Activated naive CD4-positive, alpha-beta T cell treated with anti-CD3 and anti-CD28 coated beads for 36 hours (primary cell): Measurements from ENCODE around the gene LSM3. TPM values are rescaled to one million over a fixed set of nuclear protein-coding genes. Genes with fewer than 3 reads are reported as not detected.

Experiments
- CTCF ChIA-PET: fragments of 350-600 bp; sonication (Branson Sonifier 250); formaldehyde crosslinking; loops from one replicate; lab custom pipeline; 2021; ENCODE audit warnings: antibody characterized with exemption; lab: Charles Lee
- DNase-seq: peaks from one replicate; pipeline ENCODE4 v3.0.0-alpha.2; 2020
- H3K27ac Mint-ChIP-seq: one replicate; pipeline ENCODE4 v1.8.0; 2021; ENCODE audit warnings: mild to moderate bottlenecking, mixed read lengths
- H3K27me3 Mint-ChIP-seq: one replicate; pipeline ENCODE4 v1.8.0; 2021; ENCODE audit warnings: low read depth, mixed read lengths
- H3K36me3 Mint-ChIP-seq: one replicate; pipeline ENCODE4 v1.8.0; 2021; ENCODE audit warnings: low read depth, mixed read lengths
- H3K4me1 Mint-ChIP-seq: one replicate; pipeline ENCODE4 v1.8.0; 2021; ENCODE audit warnings: low read depth, mixed read lengths
- H3K4me3 Mint-ChIP-seq: one replicate; pipeline ENCODE4 v1.8.0; 2021; ENCODE audit warnings: mild to moderate bottlenecking, moderate library complexity, mixed read lengths
- H3K9me3 Mint-ChIP-seq: one replicate; pipeline ENCODE4 v1.8.0; 2021; ENCODE audit warnings: mixed read lengths
- intact Hi-C: fragments of 100-400 bp; cut with micrococcal nuclease; formaldehyde crosslinking; loops from one replicate; pipeline ENCODE4 v1.15.1; 2023
- total RNA-seq, 2 experiments: library from RNA; stranded (reverse); gene quantifications; one replicate each; pipeline ENCODE4 v1.2.3, GENCODE V29; 2021

LSM3 gene
- total RNA-seq, 2 experiments from 2014 or later = 26.1 to 26.2 TPM

DNA sequence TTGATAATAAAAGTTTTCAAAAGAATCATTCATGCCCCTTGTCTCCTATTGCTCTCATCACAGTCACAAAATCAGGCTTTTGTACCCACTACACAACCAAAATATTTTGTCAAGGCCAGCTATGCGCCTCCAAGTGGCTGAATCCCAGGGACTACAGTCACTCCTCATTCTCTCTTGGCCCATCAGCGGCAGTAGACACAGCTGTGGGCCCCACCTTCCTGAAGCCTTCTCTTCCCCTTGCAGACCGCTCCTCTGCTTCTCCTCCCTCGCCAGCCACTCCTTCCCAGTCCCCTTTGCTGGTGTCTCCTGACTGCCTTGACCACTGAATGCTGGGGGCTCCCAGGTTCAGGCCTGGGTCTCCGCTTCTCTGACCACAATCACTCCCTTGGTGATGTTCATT lies 52.1 kb downstream of the LSM3 start:
- H3K4me3 Mint-ChIP-seq = no peak overlapping the region
- H3K36me3 Mint-ChIP-seq = peaks cover 4% of the 10 kb centered on the region
- intact Hi-C loops = no loop called here
- DNase-seq = no peak
- peaks cover 24% of the 10 kb centered on the region for H3K27me3 Mint-ChIP-seq
- H3K4me1 Mint-ChIP-seq = peaks cover 9% of the 10 kb centered on the region
- H3K9me3 Mint-ChIP-seq = peaks cover 4% of the 10 kb centered on the region
- H3K27ac Mint-ChIP-seq = no peak overlapping the region
- CTCF ChIA-PET = interaction anchor here (1.1 to 2.1 kb wide), 2 partner anchors 27 to 573 kb away, joined by 3 to 6 read pairs; no protein-coding TSS in a partner anchor

DNA sequence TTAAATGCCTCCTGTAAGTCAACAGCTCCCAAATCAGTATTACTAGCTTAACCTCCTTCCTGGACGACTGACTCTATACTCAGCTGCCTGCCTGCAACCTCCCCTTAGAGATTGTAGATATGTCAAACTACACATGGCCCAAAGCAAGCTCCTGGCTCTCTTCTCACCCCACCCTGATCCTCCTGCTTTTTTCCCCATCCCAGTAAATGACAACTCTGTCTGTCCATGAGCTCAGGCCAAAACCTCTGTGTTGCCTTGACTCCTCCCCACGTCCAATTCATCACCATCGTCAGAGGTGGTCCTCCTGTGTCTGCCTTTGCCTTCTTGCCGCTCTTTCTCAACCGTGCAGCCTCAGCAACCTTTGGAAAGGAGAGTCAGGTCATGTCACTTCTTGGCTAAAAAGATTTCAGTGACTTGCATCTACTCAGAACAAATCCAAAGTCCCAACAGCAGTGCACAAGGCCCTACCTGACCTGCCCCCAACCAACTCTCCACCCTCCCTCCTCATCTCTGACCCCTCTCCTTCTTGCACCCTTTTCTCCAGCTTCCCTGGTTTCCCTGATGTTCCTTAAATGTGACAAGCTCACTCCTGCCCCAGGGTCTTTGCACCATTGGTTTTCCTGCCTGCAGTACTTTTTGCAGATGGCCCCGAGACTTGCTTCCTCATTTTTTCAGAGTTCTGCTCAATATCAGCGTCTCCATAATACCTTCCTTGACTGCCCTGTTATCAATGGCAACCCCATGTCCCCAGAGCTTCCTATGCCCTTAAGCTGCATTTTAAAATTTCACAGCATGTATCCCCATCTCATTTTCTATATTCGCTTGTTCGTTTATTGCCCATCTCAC lies 52.8 kb downstream of the LSM3 start:
- H3K36me3 Mint-ChIP-seq = peaks cover 4% of the 10 kb centered on the region
- CTCF ChIA-PET = interaction anchor here (1.0 to 2.1 kb wide), 3 partner anchors 28 to 574 kb away, joined by 3 to 6 read pairs (median 4); no protein-coding TSS in a partner anchor
- no peak for DNase-seq
- peaks cover 24% of the 10 kb centered on the region for H3K27me3 Mint-ChIP-seq
- intact Hi-C loops = no loop called here
- no peak overlapping the region for H3K4me3 Mint-ChIP-seq
- peaks cover 4% of the 10 kb centered on the region for H3K9me3 Mint-ChIP-seq
- no peak overlapping the region for H3K27ac Mint-ChIP-seq
- peaks cover 9% of the 10 kb centered on the region for H3K4me1 Mint-ChIP-seq

DNA sequence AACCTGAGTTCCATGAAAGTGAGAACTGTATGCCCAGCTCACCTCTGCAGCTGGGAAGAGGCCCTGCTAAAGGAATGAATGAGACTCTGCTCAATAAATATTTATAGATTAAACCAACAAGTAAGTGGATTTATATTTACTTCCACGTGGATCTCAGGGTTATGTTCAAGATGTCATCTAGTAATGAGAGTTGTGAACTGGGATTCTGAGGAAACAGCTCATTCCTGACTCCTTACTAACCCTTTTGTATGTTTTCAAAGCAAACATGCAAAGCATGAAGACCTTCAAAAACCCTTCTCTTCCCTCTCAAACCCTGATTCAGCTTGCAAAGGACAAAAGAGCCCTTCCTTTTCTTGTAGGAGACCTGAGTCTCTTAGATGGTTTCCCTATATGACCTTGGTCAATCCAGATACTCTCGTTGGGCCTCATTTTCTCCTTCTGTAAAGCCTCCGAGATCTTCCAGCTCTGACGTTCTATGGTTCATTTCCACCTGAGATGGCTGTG lies 53.4 kb downstream of the LSM3 start:
- peaks cover 4% of the 10 kb centered on the region for H3K9me3 Mint-ChIP-seq
- H3K4me3 Mint-ChIP-seq = no peak overlapping the region
- CTCF ChIA-PET = interaction anchor here (1.0 to 1.2 kb wide), 2 partner anchors 13 to 397 kb away, joined by 3 to 4 read pairs; no protein-coding TSS in a partner anchor
- no peak for DNase-seq
- no peak overlapping the region for H3K27ac Mint-ChIP-seq
- H3K27me3 Mint-ChIP-seq = peaks cover 19% of the 10 kb centered on the region
- peaks cover 4% of the 10 kb centered on the region for H3K36me3 Mint-ChIP-seq
- intact Hi-C loops = no loop called here
- H3K4me1 Mint-ChIP-seq = peaks cover 9% of the 10 kb centered on the region

DNA sequence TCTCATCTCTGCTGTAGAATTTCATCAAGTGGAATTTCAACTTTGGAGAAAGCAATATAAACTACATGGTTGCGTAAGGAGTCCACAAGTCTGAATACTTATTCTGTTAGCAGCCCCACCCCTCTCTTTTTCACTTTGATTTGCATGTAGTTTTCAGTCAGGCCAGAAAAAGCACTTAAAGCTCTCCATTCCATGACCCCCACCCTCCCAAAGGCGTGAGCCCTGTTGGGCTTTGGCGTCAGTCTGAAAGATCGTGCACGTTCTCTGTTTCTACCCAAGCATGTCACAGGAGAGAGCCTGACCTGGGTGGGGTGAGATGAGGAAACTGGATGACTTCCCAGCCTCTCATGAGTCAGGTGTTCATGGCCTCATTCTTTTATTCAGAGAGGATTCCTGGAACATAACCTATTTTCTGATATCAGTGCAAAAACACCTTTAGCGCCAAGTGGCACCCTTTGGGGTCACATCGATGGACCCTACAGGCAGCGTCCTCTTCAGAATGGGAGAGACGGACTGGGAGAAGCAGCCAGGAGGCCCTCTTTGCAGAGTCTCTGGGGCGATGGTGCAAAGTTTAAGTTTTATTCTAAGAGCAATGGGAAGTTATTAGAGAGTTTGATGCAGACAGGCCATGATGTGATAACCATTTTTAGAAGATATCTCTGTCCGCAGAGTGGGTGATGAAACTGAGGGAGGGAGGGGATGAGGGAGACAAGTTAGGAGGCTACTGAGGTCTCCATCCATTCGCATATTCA lies 55.8 kb downstream of the LSM3 start:
- H3K4me3 Mint-ChIP-seq = no peak overlapping the region
- CTCF ChIA-PET = interaction anchor here (1.2 kb wide), 1 partner anchor 17 kb away, joined by 3 read pairs; no protein-coding TSS in a partner anchor
- intact Hi-C loops = no loop called here
- H3K36me3 Mint-ChIP-seq = peaks cover 4% of the 10 kb centered on the region
- peaks cover 9% of the 10 kb centered on the region for H3K4me1 Mint-ChIP-seq
- peaks cover 4% of the 10 kb centered on the region for H3K9me3 Mint-ChIP-seq
- H3K27ac Mint-ChIP-seq = no peak overlapping the region
- no peak for DNase-seq
- H3K27me3 Mint-ChIP-seq = peaks cover 19% of the 10 kb centered on the region

DNA sequence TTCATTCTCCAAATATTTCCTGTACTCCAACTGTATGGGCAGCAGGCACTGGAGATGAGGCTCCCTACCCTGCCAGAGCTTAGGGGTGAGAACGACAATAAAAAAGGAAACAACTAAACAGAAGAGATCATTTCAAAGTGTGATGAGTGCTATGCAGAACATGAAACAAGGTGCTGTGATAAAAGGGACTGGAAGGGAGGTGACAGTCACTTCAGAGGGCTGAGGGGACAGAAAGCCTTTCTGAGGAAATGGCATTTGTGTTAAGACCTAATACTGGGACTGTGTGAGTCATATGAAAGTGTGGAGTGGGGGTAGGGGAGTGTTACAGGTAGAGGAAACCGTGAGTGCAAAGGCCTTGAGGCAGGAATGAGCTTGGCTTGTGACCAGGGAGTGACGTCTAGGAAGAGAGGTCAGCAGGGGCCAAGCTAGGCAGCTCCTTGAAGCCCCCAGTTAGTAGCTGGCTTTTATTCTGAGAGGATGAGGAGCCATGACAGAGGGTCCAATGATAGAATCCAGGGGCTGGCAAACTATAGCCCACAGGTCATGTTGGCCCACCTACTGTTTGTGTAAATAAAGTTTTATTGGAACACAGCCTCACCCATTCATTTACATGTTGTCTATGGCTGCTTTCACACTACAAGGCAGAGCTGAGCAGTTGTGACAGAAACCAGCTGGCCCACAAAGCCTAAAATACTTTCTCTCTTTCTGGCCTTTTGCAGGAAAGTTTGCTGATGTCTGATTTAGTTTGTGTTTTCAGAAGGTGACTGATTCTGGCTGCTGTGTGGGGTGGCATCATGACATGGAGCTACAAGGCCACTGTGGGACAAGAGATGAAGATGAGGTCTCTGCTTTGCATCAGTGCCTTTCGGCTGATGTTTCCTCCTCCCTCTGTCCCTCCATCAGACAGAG lies 56.6 kb downstream of the LSM3 start:
- Mint-ChIP-seq H3K9me3 (peaks cover 4% of the 10 kb centered on the region), H3K27ac (no peak overlapping the region), H3K27me3 (peaks cover 19% of the 10 kb centered on the region), H3K4me3 (no peak overlapping the region), H3K36me3 (peaks cover 4% of the 10 kb centered on the region), H3K4me1 (peaks cover 9% of the 10 kb centered on the region)
- CTCF ChIA-PET = interaction anchor here (0.6 to 1.2 kb wide), 2 partner anchors 17 to 233 kb away, joined by 3 to 4 read pairs; no protein-coding TSS in a partner anchor
- intact Hi-C loops = no loop called here
- DNase-seq = no peak

DNA sequence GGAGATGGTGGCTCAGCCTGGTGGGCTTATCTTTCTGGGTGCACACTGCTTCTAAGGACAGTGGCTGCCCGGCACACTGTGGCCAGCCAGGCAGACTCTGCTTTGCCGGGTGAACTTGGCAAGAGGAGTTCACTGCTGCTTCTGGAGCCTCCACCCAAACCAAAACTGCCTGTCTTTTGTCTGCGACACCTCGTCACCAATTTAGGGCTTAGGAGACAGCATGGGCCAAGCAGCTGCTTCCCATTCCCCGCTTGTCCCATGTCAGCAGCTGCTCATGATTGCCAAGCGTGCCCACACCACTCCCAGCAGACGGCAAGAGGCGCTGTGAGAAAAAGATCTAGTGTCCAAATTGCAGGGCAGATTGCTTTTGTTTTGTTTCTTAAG lies 57.3 kb downstream of the LSM3 start:
- Mint-ChIP-seq H3K27me3 (peaks cover 19% of the 10 kb centered on the region), H3K4me1 (peaks cover 9% of the 10 kb centered on the region), H3K9me3 (peaks cover 4% of the 10 kb centered on the region), H3K36me3 (peaks cover 4% of the 10 kb centered on the region), H3K27ac (no peak overlapping the region), H3K4me3 (no peak overlapping the region)
- CTCF ChIA-PET = interaction anchor here (1.2 kb wide), 1 partner anchor 16 kb away, joined by 3 read pairs; no protein-coding TSS in a partner anchor
- intact Hi-C loops = no loop called here
- DNase-seq = no peak

DNA sequence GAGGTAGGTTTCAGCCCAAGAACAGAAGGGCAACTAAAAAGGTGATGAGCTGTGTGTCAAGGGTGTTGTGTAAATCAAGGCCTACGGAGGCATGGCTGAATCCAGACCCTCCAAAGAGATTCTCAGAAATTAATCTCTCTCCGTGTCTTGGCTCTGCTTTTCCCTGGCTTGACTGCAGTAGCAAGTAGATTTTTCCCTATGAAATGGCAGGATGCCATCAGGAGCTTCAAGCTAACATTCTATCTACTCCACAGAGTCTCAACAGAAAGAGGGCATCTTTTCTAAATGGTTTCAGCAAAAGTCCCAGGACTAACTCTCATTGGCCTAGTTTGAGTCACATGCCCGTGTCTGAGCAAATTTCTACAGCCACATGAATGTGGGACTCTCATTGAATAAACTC lies 58.3 kb downstream of the LSM3 start:
- H3K4me3 Mint-ChIP-seq = no peak overlapping the region
- H3K27ac Mint-ChIP-seq = no peak overlapping the region
- CTCF ChIA-PET = interaction anchor here (0.7 to 0.9 kb wide), 2 partner anchors 34 to 36 kb away, joined by 3 read pairs; no protein-coding TSS in a partner anchor
- intact Hi-C loops = no loop called here
- peaks cover 9% of the 10 kb centered on the region for H3K4me1 Mint-ChIP-seq
- no peak for DNase-seq
- peaks cover 4% of the 10 kb centered on the region for H3K9me3 Mint-ChIP-seq
- H3K27me3 Mint-ChIP-seq = peaks cover 19% of the 10 kb centered on the region
- H3K36me3 Mint-ChIP-seq = peaks cover 4% of the 10 kb centered on the region

DNA sequence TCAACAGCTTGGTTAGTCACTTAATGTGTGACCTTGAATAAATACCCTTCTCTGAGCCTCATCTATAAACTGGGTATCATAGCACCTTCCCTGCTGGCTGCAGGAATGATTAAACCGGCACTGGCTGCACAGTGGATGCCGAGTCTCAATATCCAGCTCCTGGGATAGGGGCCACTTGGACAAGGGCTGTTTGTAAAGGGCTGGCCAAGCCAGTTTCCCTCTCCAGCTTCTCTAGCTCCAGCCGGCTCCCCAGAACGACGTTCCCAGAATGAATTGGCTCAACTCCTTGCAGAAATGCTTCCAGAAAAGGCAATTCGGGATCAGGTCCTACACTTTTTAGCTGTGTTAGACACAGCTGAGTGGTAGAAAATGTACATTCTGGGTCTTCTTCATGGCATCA lies 58.8 kb downstream of the LSM3 start:
- H3K4me1 Mint-ChIP-seq = peaks cover 9% of the 10 kb centered on the region
- no peak overlapping the region for H3K27ac Mint-ChIP-seq
- no peak for DNase-seq
- H3K9me3 Mint-ChIP-seq = peaks cover 4% of the 10 kb centered on the region
- intact Hi-C loops = no loop called here
- CTCF ChIA-PET = interaction anchor here (0.9 kb wide), 1 partner anchor 34 kb away, joined by 3 read pairs; no protein-coding TSS in a partner anchor
- H3K27me3 Mint-ChIP-seq = peaks cover 16% of the 10 kb centered on the region
- H3K4me3 Mint-ChIP-seq = no peak overlapping the region
- peaks cover 4% of the 10 kb centered on the region for H3K36me3 Mint-ChIP-seq

DNA sequence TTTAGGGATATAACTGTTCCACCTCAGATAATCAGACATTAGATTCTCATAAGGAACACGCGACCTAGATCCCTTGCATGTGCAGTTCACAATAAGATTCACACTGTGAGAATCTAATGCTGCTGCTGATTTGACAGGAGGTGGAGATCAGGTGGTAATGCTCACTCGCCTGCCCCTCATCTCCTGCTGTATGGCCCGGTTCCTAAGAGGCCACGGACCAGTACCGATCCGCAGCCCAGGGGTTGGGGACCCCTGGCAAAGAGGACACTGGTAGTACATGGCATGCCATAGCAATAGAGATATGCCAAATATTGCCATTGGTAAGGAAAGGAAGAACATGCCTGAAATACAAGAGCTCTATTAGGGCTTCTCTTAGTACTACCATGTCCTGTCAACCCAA lies 59.7 kb downstream of the LSM3 start:
- Mint-ChIP-seq H3K27me3 (peaks cover 9% of the 10 kb centered on the region), H3K4me1 (peaks cover 4% of the 10 kb centered on the region), H3K27ac (no peak overlapping the region), H3K9me3 (peaks cover 4% of the 10 kb centered on the region), H3K36me3 (peaks cover 2% of the 10 kb centered on the region), H3K4me3 (no peak overlapping the region)
- CTCF ChIA-PET = interaction anchor here (1.0 to 1.3 kb wide), 2 partner anchors 35 to 342 kb away, joined by 3 to 6 read pairs; no protein-coding TSS in a partner anchor
- DNase-seq = no peak
- intact Hi-C loops = no loop called here

DNA sequence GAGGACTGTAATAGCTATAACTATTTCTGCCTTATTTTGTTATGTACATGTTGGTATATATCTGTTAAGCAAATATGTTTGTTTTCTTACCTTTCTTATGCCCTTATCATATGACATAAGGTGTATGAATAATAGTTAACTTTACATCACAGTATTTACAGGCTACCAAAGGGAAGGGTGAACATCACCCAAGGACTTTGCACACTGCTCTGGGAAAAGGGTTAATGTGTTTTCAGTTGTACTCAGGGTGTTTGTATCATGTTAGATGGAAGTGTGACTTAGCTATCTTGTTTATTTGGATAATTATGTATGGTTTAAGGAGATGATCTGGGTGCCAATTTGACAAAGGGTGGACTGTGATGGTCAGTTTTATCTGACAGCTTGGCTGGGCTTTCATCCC lies 60.3 kb downstream of the LSM3 start:
- peaks cover 6% of the 10 kb centered on the region for H3K27me3 Mint-ChIP-seq
- no peak overlapping the region for H3K4me3 Mint-ChIP-seq
- CTCF ChIA-PET = interaction anchor here (1.0 to 1.3 kb wide), 2 partner anchors 36 to 342 kb away, joined by 3 to 6 read pairs; no protein-coding TSS in a partner anchor
- intact Hi-C loops = no loop called here
- no peaks in the 10 kb centered on the region for H3K9me3 Mint-ChIP-seq
- no peaks in the 10 kb centered on the region for H3K36me3 Mint-ChIP-seq
- no peak for DNase-seq
- peaks cover 4% of the 10 kb centered on the region for H3K4me1 Mint-ChIP-seq
- no peak overlapping the region for H3K27ac Mint-ChIP-seq

DNA sequence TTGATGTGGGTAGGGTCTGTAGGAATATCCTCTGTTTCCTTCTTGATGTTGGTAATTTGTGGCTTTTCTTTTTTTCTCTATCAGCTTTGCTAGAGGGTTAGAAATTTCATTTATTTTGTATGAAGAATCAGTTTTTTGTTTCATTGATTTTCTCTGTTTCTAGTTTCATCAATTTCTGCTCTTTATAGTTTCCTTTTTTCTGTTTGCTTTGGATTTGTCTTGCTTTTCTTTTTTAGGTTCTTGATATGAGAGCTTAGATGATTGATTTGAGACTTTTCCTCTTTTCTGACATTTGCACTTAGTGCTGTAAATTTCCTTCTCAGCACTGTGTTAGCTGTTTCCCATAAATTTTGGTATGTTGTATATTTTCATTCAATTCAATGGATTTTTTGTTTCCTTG lies 61.3 kb downstream of the LSM3 start:
- no peaks in the 10 kb centered on the region for H3K9me3 Mint-ChIP-seq
- intact Hi-C loops = no loop called here
- H3K27me3 Mint-ChIP-seq = peaks cover 2% of the 10 kb centered on the region
- CTCF ChIA-PET = interaction anchor here (0.7 kb wide), 1 partner anchor 894 kb away, joined by 4 read pairs; no protein-coding TSS in a partner anchor
- H3K27ac Mint-ChIP-seq = no peak overlapping the region
- no peak overlapping the region for H3K4me3 Mint-ChIP-seq
- no peak for DNase-seq
- H3K4me1 Mint-ChIP-seq = peaks cover 3% of the 10 kb centered on the region
- H3K36me3 Mint-ChIP-seq = no peaks in the 10 kb centered on the region
